ENCODE measurements around the gene UBE2H. TPM values are rescaled to one million over a fixed set of nuclear protein-coding genes. Genes with fewer than 3 reads are reported as not detected.

The UBE2H gene
- total and polyA plus RNA-seq, 4 donors, result 11.9 to 84.2 (median 23.7) TPM

- TF ChIP-seq CTCF (IDR thresholded peaks at IDR 0.05; ENCODE audit: low read depth, low read length, missing input control) (no peak), ATF3 (IDR thresholded peaks at IDR 0.05) (no peak), EGR1 (IDR thresholded peaks at IDR 0.05; ENCODE audit: low read depth in 2 of 2) (no peak), FOXA2 (IDR thresholded peaks at IDR 0.05) (no peak)
These were observed 80.7 kb downstream of the UBE2H start (continued) for GRCh38 chr7:129872054-129872453.

DNA sequence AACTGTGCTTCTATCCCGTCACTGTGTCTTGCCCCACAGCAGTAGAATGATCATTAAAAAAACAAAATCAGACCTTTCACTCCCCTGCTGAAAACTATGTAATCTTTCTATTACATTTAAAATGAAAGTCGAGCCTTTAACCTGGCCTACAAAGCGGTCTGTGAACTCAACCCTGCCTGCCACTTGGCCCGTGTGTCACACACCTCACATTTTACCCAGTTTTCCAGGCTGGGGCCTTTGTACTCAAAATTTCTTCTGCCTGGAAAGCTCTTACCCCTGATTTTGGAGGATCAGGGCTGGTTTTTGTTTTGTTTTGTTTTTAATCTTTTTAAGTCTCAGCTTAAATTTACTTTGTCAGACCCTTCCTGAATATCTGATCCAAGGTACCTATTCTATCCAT, 82.1 kb downstream of the UBE2H start:
- Histone ChIP-seq H3K4me1 (ENCODE audit: control insufficient read depth in 4 of 4, insufficient read depth in 4 of 4, low read length in 3 of 4) (peaks cover 6 to 32% (median 24%) of the 10 kb centered on the region in 4 donors), H3K27ac (ENCODE audit: low read depth in 1 of 2, low read length in 2 of 2) (peak overlapping the region; percentile 59 to 60), H3K36me3 (ENCODE audit: control insufficient read depth in 4 of 4, insufficient read depth in 3 of 4, low read depth in 1 of 4, low read length in 3 of 4) (peaks cover 0 to 4% (median 0%) of the 10 kb centered on the region in 4 donors), H3K9me3 (ENCODE audit: control insufficient read depth in 4 of 4, low read length in 3 of 4) (no peaks in the 10 kb centered on the region), H3K27me3 (ENCODE audit: control insufficient read depth in 4 of 4, insufficient read depth in 4 of 4, low read length in 3 of 4) (no peaks in the 10 kb centered on the region), H3K9ac (ENCODE audit: low read depth in 1 of 2, low read length in 2 of 2) (peak overlapping the region in 1 of 2 donors; percentile 47), H3K4me3 (ENCODE audit: low read depth in 1 of 3, low read length in 3 of 3) (no peak overlapping the region)
- TF ChIP-seq RXRA (IDR thresholded peaks at IDR 0.05), result peak; percentile 93 to 96
- no peak for TF ChIP-seq TAF1 (conservative IDR thresholded peaks at IDR 0.05)
- no peak for TF ChIP-seq FOXA1 (IDR thresholded peaks at IDR 0.05)
- TF ChIP-seq RAD21 (IDR thresholded peaks at IDR 0.05), result peak; percentile 14 to 18
- TF ChIP-seq NR2F2 (IDR thresholded peaks at IDR 0.05), result no peak
- peak in 1 of 2 donors; percentile 72 for TF ChIP-seq JUND (IDR thresholded peaks at IDR 0.05)
- peak; percentile 73 for TF ChIP-seq SP1 (IDR thresholded peaks at IDR 0.05)
- TF ChIP-seq CTCF (IDR thresholded peaks at IDR 0.05; ENCODE audit: low read depth, low read length, missing input control), result no peak
- TF ChIP-seq HNF4A (conservative IDR thresholded peaks at IDR 0.05), result peak; percentile 70 to 81
- no peak for TF ChIP-seq EGR1 (IDR thresholded peaks at IDR 0.05; ENCODE audit: low read depth in 2 of 2)
- peak; percentile 46 for TF ChIP-seq YY1 (IDR thresholded peaks at IDR 0.05)
- TF ChIP-seq, protein P1, sequence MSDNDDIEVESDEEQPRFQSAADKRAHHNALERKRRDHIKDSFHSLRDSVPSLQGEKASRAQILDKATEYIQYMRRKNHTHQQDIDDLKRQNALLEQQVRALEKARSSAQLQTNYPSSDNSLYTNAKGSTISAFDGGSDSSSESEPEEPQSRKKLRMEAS (IDR thresholded peaks at IDR 0.05), result no peak
- no peak for TF ChIP-seq ATF3 (IDR thresholded peaks at IDR 0.05)
- no peak for TF ChIP-seq ZBTB33 (IDR thresholded peaks at IDR 0.05)
- no peak for TF ChIP-seq GABPA (IDR thresholded peaks at IDR 0.05 in 1 of 2, conservative IDR thresholded peaks at IDR 0.05 in 1 of 2)
- TF ChIP-seq HNF4G (IDR thresholded peaks at IDR 0.05), result no peak
- TF ChIP-seq FOXA2 (IDR thresholded peaks at IDR 0.05), result no peak
- peak; percentile 70 for TF ChIP-seq REST (IDR thresholded peaks at IDR 0.05)
- DNase-seq (ENCODE audit: low spot score), result no peak
- 43% methylated on average over 4 of the region's 4 CpGs for WGBS
